GM12865 (cell line): ENCODE results near the gene SLC16A13.

Experiments
- DNase-seq: peaks from one replicate; pipeline ENCODE4 v3.0.0; 2010; ENCODE audit warnings: low read depth
- H3K4me3 ChIP-seq: 2 replicates; pipeline ENCODE4 v1.5.1; 2011; ENCODE audit warnings: mild to moderate bottlenecking, low read depth, low read length, control low read depth
- CTCF ChIP-seq: IDR thresholded peaks from 2 replicates; pipeline ENCODE4 v1.5.1; 2011; ENCODE audit warnings: low read length, control low read depth, low read depth, inconsistent platforms; ENCODE audit not compliant: insufficient read depth; ENCODE audit errors: missing control alignments

SLC16A13 gene

GRCh38 chr17:7068268-7068667, 32.5 kb downstream of the SLC16A13 start:
- no peak overlapping the region for H3K4me3 ChIP-seq
- no peak for TF ChIP-seq CTCF
- no peak for DNase-seq

GRCh38 chr17:7070712-7071111, 34.9 kb downstream of the SLC16A13 start:
- H3K4me3 ChIP-seq = no peak overlapping the region
- DNase-seq = no peak
- TF ChIP-seq CTCF = no peak

GRCh38 chr17:7072406-7072805, 36.6 kb downstream of the SLC16A13 start:
- DNase-seq = no peak
- no peak overlapping the region for H3K4me3 ChIP-seq
- TF ChIP-seq CTCF = no peak

GRCh38 chr17:7074931-7075330, 39.1 kb downstream of the SLC16A13 start:
- DNase-seq = no peak
- no peak overlapping the region for H3K4me3 ChIP-seq
- no peak for TF ChIP-seq CTCF

GRCh38 chr17:7077911-7078546, 42.2 kb downstream of the SLC16A13 start:
- no peak overlapping the region for H3K4me3 ChIP-seq
- TF ChIP-seq CTCF = no peak
- DNase-seq = no peak

- H3K4me3 ChIP-seq = no peak overlapping the region
- TF ChIP-seq CTCF = no peak
- DNase-seq = no peak
These were observed 42.9 kb downstream of the SLC16A13 start for GRCh38 chr17:7078711-7079110.

GRCh38 chr17:7079581-7080455, 44.0 kb downstream of the SLC16A13 start, which contains the start of gene CLEC10A:
Gene CLEC10A (minus strand): TSS chr17:7080251. CDS start chr17:7078812, 1,439 bp downstream.
- TF ChIP-seq CTCF = no peak
- DNase-seq = no peak
- no peak within 1 kb of the TSS for H3K4me3 ChIP-seq
